ENCODE data around the gene HIF3A.

DNA sequence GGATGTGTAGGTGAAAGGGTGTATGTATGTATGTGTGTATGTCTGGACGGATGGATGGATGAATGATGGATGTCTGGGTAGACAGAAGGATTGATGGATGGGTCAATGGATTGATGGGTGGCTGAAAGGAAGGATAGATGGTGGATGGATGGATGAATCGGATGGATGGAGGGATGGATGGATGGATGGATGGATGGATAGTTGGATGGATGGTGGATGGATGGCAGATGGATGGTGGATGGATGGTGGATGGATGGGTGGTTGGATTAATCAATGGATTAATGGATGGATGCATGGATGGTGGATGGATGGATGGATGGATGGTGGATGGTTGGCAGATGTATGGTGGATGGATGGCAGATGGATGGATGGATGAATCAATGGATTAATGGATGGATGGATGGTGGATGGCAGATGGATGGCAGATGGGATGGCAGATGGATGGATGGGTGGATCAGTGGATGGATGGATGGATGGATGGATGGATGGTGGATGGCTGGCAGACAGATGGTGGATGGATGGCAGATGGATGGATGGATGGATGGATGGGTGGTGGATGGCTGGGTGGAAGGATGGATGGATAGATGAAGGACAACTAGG lies 33.6 kb downstream of the HIF3A start:
- TF ChIP-seq CTCF (IDR thresholded peaks at IDR 0.05; ENCODE audit: extremely low read depth in 1 of 2, insufficient read depth in 1 of 2, low read depth in 1 of 2, low read length in 2 of 2) (no peak), POLR2AphosphoS5 (IDR thresholded peaks at IDR 0.05; ENCODE audit: insufficient read depth, low read depth, low read length) (no peak), POLR2A (IDR thresholded peaks at IDR 0.05; ENCODE audit: low read depth, low read length) (no peak), GATA2 (IDR thresholded peaks at IDR 0.05; ENCODE audit: insufficient read depth, insufficient read length, low read depth, low read length) (no peak)
- TF ChIP-seq, protein P1, sequence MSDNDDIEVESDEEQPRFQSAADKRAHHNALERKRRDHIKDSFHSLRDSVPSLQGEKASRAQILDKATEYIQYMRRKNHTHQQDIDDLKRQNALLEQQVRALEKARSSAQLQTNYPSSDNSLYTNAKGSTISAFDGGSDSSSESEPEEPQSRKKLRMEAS (IDR thresholded peaks at IDR 0.05; ENCODE audit: insufficient read depth, insufficient read length), result no peak
